H1 (cell line): ENCODE results near the gene DOCK1. TPM values are rescaled to one million over a fixed set of nuclear protein-coding genes. Genes with fewer than 3 reads are reported as not detected.

ENCODE experiments used
- CTCF ChIA-PET: fragments of 300-600 bp; sonication (Branson Sonifier 250); formaldehyde crosslinking; loops from one replicate; lab custom pipeline; 2021; ENCODE audit not compliant: partially characterized antibody; lab: Charles Lee
- POLR2A ChIA-PET: fragments of 300-600 bp; sonication (Branson Sonifier 250); formaldehyde crosslinking; loops from one replicate; lab custom pipeline; 2021; ENCODE audit warnings: inconsistent platforms; ENCODE audit not compliant: partially characterized antibody; lab: Charles Lee
- DNase-seq, 2 experiments: peaks; one replicate each; pipeline versions ENCODE4 v3.0.0 to v3.0.0-alpha.2; 2010 to 2022; ENCODE audit warnings: low spot score in 2 of 2, low read depth in 1 of 2, mixed read lengths in 1 of 2
- FAIRE-seq: peaks from 2 replicates; lab custom pipeline; 2011; peaks lifted over from hg19 to GRCh38; lab: Jason Lieb, UNC
- H2AFZ ChIP-seq: 2 replicates; pipeline ENCODE4 v1.8.1; 2012; ENCODE audit warnings: low read length, inconsistent platforms
- H2AK5ac ChIP-seq: 2 replicates; pipeline ENCODE4 v1.6.1; 2013; ENCODE audit warnings: low read depth, low read length
- H2BK120ac ChIP-seq: replicated peaks from 2 replicates; pipeline ENCODE3; 2013; ENCODE audit warnings: low read depth, low read length, inconsistent platforms
- H2BK12ac ChIP-seq: 2 replicates; pipeline ENCODE4 v1.6.1; 2013; ENCODE audit warnings: low read depth, low read length
- H2BK15ac ChIP-seq: 2 replicates; pipeline ENCODE4 v1.6.1; 2013; ENCODE audit warnings: low read length
- H2BK20ac ChIP-seq: 2 replicates; pipeline ENCODE4 v1.6.1; 2013; ENCODE audit warnings: low read length
- H2BK5ac ChIP-seq: 2 replicates; pipeline ENCODE4 v1.6.1; 2013; ENCODE audit warnings: low read depth, low read length
- H3K14ac ChIP-seq: 2 replicates; pipeline ENCODE4 v1.6.1; 2013; ENCODE audit warnings: inconsistent platforms; ENCODE audit not compliant: insufficient read length
- H3K18ac ChIP-seq: 2 replicates; pipeline ENCODE4 v1.6.1; 2013; ENCODE audit warnings: low read length; ENCODE audit errors: extremely low read depth
- H3K23ac ChIP-seq: 2 replicates; pipeline ENCODE4 v1.6.1; 2013; ENCODE audit warnings: inconsistent platforms; ENCODE audit not compliant: insufficient read length
- H3K23me2 ChIP-seq: 2 replicates; pipeline ENCODE4 v1.6.1; 2013; ENCODE audit warnings: low read depth, low read length
- H3K27ac ChIP-seq: 2 replicates; pipeline ENCODE4 v1.6.1; 2011; ENCODE audit warnings: low read depth, low read length, inconsistent platforms
- H3K27me3 ChIP-seq, 4 experiments: replicated peaks in 1 of 4; 1 replicate in 1 of 4; 2 replicates in 3 of 4; pipeline versions ENCODE4 v1.6.1 to v1.8.1; 2011 to 2013; ENCODE audit warnings: low read length in 3 of 4, mild to moderate bottlenecking in 3 of 4, inconsistent platforms in 2 of 4, mixed read lengths in 2 of 4, moderate library complexity in 1 of 4; ENCODE audit not compliant: control insufficient read depth in 3 of 4, insufficient read depth in 3 of 4; ENCODE audit errors: extremely low read depth in 1 of 4
- H3K36me3 ChIP-seq, 4 experiments: 2 replicates each; pipeline versions ENCODE4 v1.6.1 to v1.8.1; 2011 to 2013; ENCODE audit warnings: mild to moderate bottlenecking in 4 of 4, low read length in 3 of 4, moderate library complexity in 2 of 4, control low read depth in 1 of 4, inconsistent platforms in 1 of 4; ENCODE audit not compliant: insufficient read depth in 4 of 4, control insufficient read depth in 2 of 4
- H3K4ac ChIP-seq: replicated peaks from 2 replicates; pipeline ENCODE3; 2013; ENCODE audit warnings: low read length, low read depth, mixed read lengths, inconsistent platforms; ENCODE audit not compliant: insufficient read length
- H3K4me1 ChIP-seq, 4 experiments: replicated peaks in 1 of 4; 1 replicate in 1 of 4; 2 replicates in 3 of 4; pipeline versions ENCODE4 v1.6.1 to v1.8.1; 2011 to 2013; ENCODE audit warnings: low read length in 3 of 4, inconsistent platforms in 2 of 4, mixed read lengths in 1 of 4; ENCODE audit not compliant: insufficient read depth in 4 of 4, control insufficient read depth in 3 of 4
- H3K4me2 ChIP-seq, 2 experiments: 2 replicates each; pipeline versions ENCODE4 v1.6.1 to v1.8.1; 2011 to 2013; ENCODE audit warnings: low read depth in 2 of 2, low read length in 2 of 2, control low read depth in 1 of 2, inconsistent platforms in 1 of 2, mild to moderate bottlenecking in 1 of 2; ENCODE audit not compliant: insufficient read depth in 1 of 2
- H3K4me3 ChIP-seq, 4 experiments: fragments of 200-600, 300-600 bp in 1 of 4; sonication (generic), shearing (Covaris generic), sonication (Bioruptor Twin) in 1 of 4; 2 replicates each; pipeline versions ENCODE4 v1.5.1 to v1.8.1; 2011 to 2016; ENCODE audit warnings: low read length in 4 of 4, low read depth in 3 of 4, control low read depth in 2 of 4, inconsistent platforms in 2 of 4, mild to moderate bottlenecking in 2 of 4, mixed read lengths in 1 of 4, moderate library complexity in 1 of 4; ENCODE audit not compliant: insufficient read depth in 2 of 4; ENCODE audit errors: extremely low read depth in 1 of 4
- H3K56ac ChIP-seq: replicated peaks from 2 replicates; pipeline ENCODE3; 2013; ENCODE audit warnings: low read depth, mild to moderate bottlenecking, mixed read lengths, low read length, inconsistent platforms; ENCODE audit not compliant: insufficient read length
- H3K79me1 ChIP-seq: 2 replicates; pipeline ENCODE4 v1.6.1; 2013; ENCODE audit warnings: low read depth, low read length, control low read depth
- H3K79me2 ChIP-seq, 2 experiments: 2 replicates each; pipeline versions ENCODE4 v1.6.1 to v1.8.1; 2012 to 2013; ENCODE audit warnings: low read length in 2 of 2, mild to moderate bottlenecking in 2 of 2, inconsistent platforms in 1 of 2; ENCODE audit not compliant: insufficient read depth in 2 of 2, control insufficient read depth in 1 of 2
- H3K9ac ChIP-seq, 4 experiments: replicated peaks in 1 of 4; 1 replicate in 1 of 4; 2 replicates in 3 of 4; pipeline versions ENCODE4 v1.6.1 to v1.8.1; 2011 to 2013; ENCODE audit warnings: low read depth in 3 of 4, low read length in 3 of 4, control low read depth in 2 of 4, mild to moderate bottlenecking in 2 of 4, moderate library complexity in 2 of 4, inconsistent platforms in 1 of 4; ENCODE audit errors: extremely low read depth in 1 of 4
- H3K9me3 ChIP-seq, 2 experiments: 2 replicates each; pipeline versions ENCODE4 v1.6.1 to v1.8.1; 2012 to 2013; ENCODE audit warnings: mild to moderate bottlenecking in 2 of 2, moderate library complexity in 2 of 2, control low read depth in 1 of 2, inconsistent platforms in 1 of 2, low read depth in 1 of 2, low read length in 1 of 2, mixed read lengths in 1 of 2; ENCODE audit not compliant: insufficient read depth in 2 of 2
- H4K20me1 ChIP-seq, 2 experiments: replicated peaks in 1 of 2; 2 replicates each; pipeline versions ENCODE3 to v1.8.1; 2011 to 2013; ENCODE audit warnings: inconsistent platforms in 2 of 2, low read length in 2 of 2, mild to moderate bottlenecking in 1 of 2; ENCODE audit not compliant: insufficient read depth in 2 of 2, control insufficient read depth in 1 of 2
- H4K5ac ChIP-seq: 2 replicates; pipeline ENCODE4 v1.6.1; 2013; ENCODE audit warnings: low read length, low read depth, mixed read lengths, inconsistent platforms; ENCODE audit not compliant: insufficient read length
- H4K8ac ChIP-seq: 2 replicates; pipeline ENCODE4 v1.8.0; 2013; ENCODE audit warnings: mild to moderate bottlenecking, moderate library complexity, low read length, inconsistent platforms; ENCODE audit not compliant: insufficient read depth; ENCODE audit errors: extremely low read depth
- H4K91ac ChIP-seq: replicated peaks from 2 replicates; pipeline ENCODE3; 2013; ENCODE audit warnings: low read length, mixed read lengths, inconsistent platforms; ENCODE audit not compliant: insufficient read length
- EP300 ChIP-seq, 2 experiments: IDR thresholded peaks; 1 replicate in 1 of 2; 2 replicates in 1 of 2; pipeline ENCODE4 v1.6.1; 2011 to 2012; ENCODE audit warnings: low read depth in 2 of 2, low read length in 2 of 2, mild to moderate bottlenecking in 2 of 2, borderline replicate concordance in 1 of 2, inconsistent platforms in 1 of 2, moderate library complexity in 1 of 2
- GTF2F1 ChIP-seq: IDR thresholded peaks from 2 replicates; pipeline ENCODE4 v1.6.1; 2012; ENCODE audit warnings: low read depth, low read length, improper control_type of control experiment, borderline replicate concordance
- HDAC2 ChIP-seq, 2 experiments: fragments of 300-600 bp in 1 of 2; sonication (generic) in 1 of 2; IDR thresholded peaks; 2 replicates each; pipeline ENCODE4 v1.6.1; 2011 to 2012; ENCODE audit warnings: low read depth in 2 of 2, low read length in 2 of 2, mild to moderate bottlenecking in 2 of 2, moderate library complexity in 2 of 2, borderline replicate concordance in 1 of 2, inconsistent platforms in 1 of 2
- KDM1A ChIP-seq: fragments of 200-600, 300-600 bp; sonication (generic); IDR thresholded peaks from 2 replicates; pipeline ENCODE4 v1.7.1; 2016; ENCODE audit warnings: mild to moderate bottlenecking, low read length, borderline replicate concordance
- PHF8 ChIP-seq: fragments of 200-600 bp; sonication (generic); conservative IDR thresholded peaks from 2 replicates; pipeline ENCODE4 v1.7.1; 2012; ENCODE audit warnings: low read depth, mild to moderate bottlenecking, inconsistent platforms, low read length, moderate library complexity
- POLR2A ChIP-seq, 2 experiments: IDR thresholded peaks; 1 replicate in 1 of 2; 2 replicates in 1 of 2; pipeline ENCODE4 v1.6.1; 2011; ENCODE audit warnings: low read depth in 2 of 2, low read length in 2 of 2, mild to moderate bottlenecking in 2 of 2; ENCODE audit errors: control extremely low read depth in 1 of 2
- POU5F1 ChIP-seq: IDR thresholded peaks from 2 replicates; pipeline ENCODE4 v1.6.1; 2011; ENCODE audit warnings: low read depth, mild to moderate bottlenecking, low read length, moderate library complexity
- RFX5 ChIP-seq: IDR thresholded peaks from 2 replicates; pipeline ENCODE4 v1.6.1; 2011; ENCODE audit warnings: low read depth, low read length, improper control_type of control experiment, borderline replicate concordance
- SAP30 ChIP-seq: fragments of 300-600 bp; sonication (generic); IDR thresholded peaks from 2 replicates; pipeline ENCODE4 v1.7.1; 2012; ENCODE audit warnings: low read length, moderate library complexity, mild to moderate bottlenecking, inconsistent platforms; ENCODE audit not compliant: insufficient read depth, insufficient replicate concordance
- SIX5 ChIP-seq: IDR thresholded peaks from 2 replicates; pipeline ENCODE4 v1.6.1; 2011; ENCODE audit warnings: mild to moderate bottlenecking, low read depth, low read length
- TAF1 ChIP-seq: IDR thresholded peaks from 2 replicates; pipeline ENCODE4 v1.6.1; 2011; ENCODE audit warnings: mild to moderate bottlenecking, low read depth, low read length
- ZNF274 ChIP-seq: IDR thresholded peaks from 2 replicates; pipeline ENCODE4 v1.7.0; 2012; ENCODE audit warnings: low read length, borderline replicate concordance; ENCODE audit errors: extremely low read depth
- WGBS, 2 experiments: shearing (Covaris generic) in 1 of 2; methylation state at CpG; one replicate each; pipeline versions ENCODE4 v1.1.6 to v1.1.7; 2013 to 2015; ENCODE audit warnings: low lambda C conversion rate in 2 of 2, mixed read lengths in 2 of 2, inconsistent platforms in 1 of 2, low coverage in 1 of 2, missing lambda C conversion rate in 1 of 2; ENCODE audit not compliant: insufficient replicate concordance in 2 of 2, insufficient coverage in 1 of 2, insufficient read length in 1 of 2; ENCODE audit errors: extremely low coverage in 1 of 2, missing lambda C conversion rate in 1 of 2; 5-methylcytosine and 5-hydroxymethylcytosine counted together
- polyA plus RNA-seq, 7 experiments: library from polyadenylated mRNA; depleted of rRNA in 3 of 7; stranded (reverse) in 5 of 7; unstranded in 2 of 7; fragments of >200 nt in 5 of 7; fragments of 200-250 nt in 2 of 7; gene quantifications; 1 replicate in 5 of 7; 2 replicates in 1 of 7; 4 replicates in 1 of 7; pipeline versions ENCODE4 v1.2.1 to v1.2.3, GENCODE V29; 2011 to 2013; ENCODE audit warnings: missing spikeins in 2 of 7, mixed read lengths in 2 of 7
- total RNA-seq: library from RNA; stranded (reverse); fragmentation: NEBNext Ultra II Directional; extraction: Animal tissue kit (Norgen Biotek cat#: 25700); gene quantifications from 2 replicates; pipeline ENCODE4 v1.2.1, GENCODE V29; 2021
- TF ChIP-seq, protein P1 (sequence below): IDR thresholded peaks from 2 replicates; pipeline ENCODE4 v1.6.1; 2012; ENCODE audit warnings: inconsistent platforms

DOCK1 gene
- total and polyA plus RNA-seq, 2 of the 8 experiments (the other 6 are each of a cell fraction or from before 2014, with no cell fraction given), result 11.6 to 53.0 TPM

DNA sequence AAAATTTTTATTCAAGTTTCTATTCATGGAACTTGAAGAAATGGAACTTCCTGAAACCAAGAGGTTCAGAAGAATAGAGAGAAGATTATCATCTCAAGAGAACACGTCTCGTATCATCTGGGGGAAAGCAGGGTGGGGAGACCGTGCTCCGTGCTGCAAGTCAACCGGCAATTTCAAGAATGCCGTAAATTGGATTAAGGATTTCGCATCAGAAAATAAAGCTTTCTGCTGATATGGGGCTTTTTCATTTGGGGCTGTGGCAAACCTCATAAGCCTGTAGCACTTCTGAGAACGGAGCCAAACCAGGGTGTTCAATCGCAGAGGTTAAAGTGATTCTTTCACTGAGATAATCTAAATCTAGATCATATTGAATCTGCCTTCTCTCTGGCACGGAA lies 493.7 kb downstream of the DOCK1 start:
- no peak overlapping the region for H3K18ac ChIP-seq
- H3K4me2 ChIP-seq, result no peak overlapping the region
- no peak overlapping the region for H2AFZ ChIP-seq
- FAIRE-seq (no peak), DNase-seq (no peak)
- no peak overlapping the region for H4K91ac ChIP-seq
- no peak overlapping the region for H3K56ac ChIP-seq
- H3K27ac ChIP-seq, result no peak overlapping the region
- no peak overlapping the region for H2BK120ac ChIP-seq
- no peak overlapping the region for H3K9ac ChIP-seq
- H3K23me2 ChIP-seq, result no peaks in the 10 kb centered on the region
- H2AK5ac ChIP-seq, result no peak overlapping the region
- ChIA-PET CTCF (interaction anchor here (1.0 kb wide), 1 partner anchor 24 kb away, joined by 3 read pairs; no protein-coding TSS in a partner anchor), POLR2A (interaction anchor here (1.2 kb wide), 1 partner anchor 103 kb away, joined by 3 read pairs; no protein-coding TSS in a partner anchor)
- H4K5ac ChIP-seq, result no peak overlapping the region
- no peak overlapping the region for H3K4ac ChIP-seq
- WGBS, 2 experiments, result 86% methylated on average over 10 of the region's 10 CpGs; no CpG with 5 or more reads in 1 of the 2 experiments
- H3K23ac ChIP-seq, result no peak overlapping the region
- H3K36me3 ChIP-seq, result no peaks in the 10 kb centered on the region
- H2BK12ac ChIP-seq, result no peak overlapping the region
- no peak overlapping the region for H2BK15ac ChIP-seq
- no peaks in the 10 kb centered on the region for H3K79me2 ChIP-seq
- no peak overlapping the region for H3K4me3 ChIP-seq
- no peaks in the 10 kb centered on the region; a peak in 1 of 7 replicates for H3K4me1 ChIP-seq
- no peak overlapping the region for H3K14ac ChIP-seq
- no peaks in the 10 kb centered on the region for H3K9me3 ChIP-seq
- H2BK20ac ChIP-seq, result no peak overlapping the region
- H4K20me1 ChIP-seq, result no peaks in the 10 kb centered on the region
- H2BK5ac ChIP-seq, result no peak overlapping the region
- no peaks in the 10 kb centered on the region for H3K79me1 ChIP-seq
- H3K27me3 ChIP-seq, result no peaks in the 10 kb centered on the region; a peak in 1 of 7 replicates
- no peak overlapping the region for H4K8ac ChIP-seq
- TF ChIP-seq RFX5, result no peak
- no peak for TF ChIP-seq SAP30
- TF ChIP-seq ZNF274, result no peak
- TF ChIP-seq KDM1A, result no peak
- TF ChIP-seq EP300 (IDR thresholded peaks at IDR 0.05; ENCODE audit: borderline replicate concordance in 1 of 2, low read depth in 2 of 2, low read length in 2 of 2), result no peak
- no peak for TF ChIP-seq PHF8
- no peak for TF ChIP-seq POU5F1
- TF ChIP-seq GTF2F1, result no peak
- no peak for TF ChIP-seq POLR2A (IDR thresholded peaks at IDR 0.05; ENCODE audit: control extremely low read depth in 1 of 2, low read depth in 2 of 2, low read length in 2 of 2)
- no peak for TF ChIP-seq HDAC2 (IDR thresholded peaks at IDR 0.05; ENCODE audit: borderline replicate concordance in 1 of 2, low read depth in 2 of 2, low read length in 2 of 2)
- TF ChIP-seq SIX5, result no peak
- TF ChIP-seq TAF1, result no peak
- TF ChIP-seq, protein P1, sequence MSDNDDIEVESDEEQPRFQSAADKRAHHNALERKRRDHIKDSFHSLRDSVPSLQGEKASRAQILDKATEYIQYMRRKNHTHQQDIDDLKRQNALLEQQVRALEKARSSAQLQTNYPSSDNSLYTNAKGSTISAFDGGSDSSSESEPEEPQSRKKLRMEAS, result no peak
